ENCODE measurements around the gene UNC13D.
A peak's percentile ranks its signal among the peaks of the same experiment; 100 is the strongest.
"Not testable (repeated sequence)": the region's sequence is repeated elsewhere in the genome, so short reads cannot be mapped to it uniquely, and the experiment has no call there.

UNC13D gene

DNA sequence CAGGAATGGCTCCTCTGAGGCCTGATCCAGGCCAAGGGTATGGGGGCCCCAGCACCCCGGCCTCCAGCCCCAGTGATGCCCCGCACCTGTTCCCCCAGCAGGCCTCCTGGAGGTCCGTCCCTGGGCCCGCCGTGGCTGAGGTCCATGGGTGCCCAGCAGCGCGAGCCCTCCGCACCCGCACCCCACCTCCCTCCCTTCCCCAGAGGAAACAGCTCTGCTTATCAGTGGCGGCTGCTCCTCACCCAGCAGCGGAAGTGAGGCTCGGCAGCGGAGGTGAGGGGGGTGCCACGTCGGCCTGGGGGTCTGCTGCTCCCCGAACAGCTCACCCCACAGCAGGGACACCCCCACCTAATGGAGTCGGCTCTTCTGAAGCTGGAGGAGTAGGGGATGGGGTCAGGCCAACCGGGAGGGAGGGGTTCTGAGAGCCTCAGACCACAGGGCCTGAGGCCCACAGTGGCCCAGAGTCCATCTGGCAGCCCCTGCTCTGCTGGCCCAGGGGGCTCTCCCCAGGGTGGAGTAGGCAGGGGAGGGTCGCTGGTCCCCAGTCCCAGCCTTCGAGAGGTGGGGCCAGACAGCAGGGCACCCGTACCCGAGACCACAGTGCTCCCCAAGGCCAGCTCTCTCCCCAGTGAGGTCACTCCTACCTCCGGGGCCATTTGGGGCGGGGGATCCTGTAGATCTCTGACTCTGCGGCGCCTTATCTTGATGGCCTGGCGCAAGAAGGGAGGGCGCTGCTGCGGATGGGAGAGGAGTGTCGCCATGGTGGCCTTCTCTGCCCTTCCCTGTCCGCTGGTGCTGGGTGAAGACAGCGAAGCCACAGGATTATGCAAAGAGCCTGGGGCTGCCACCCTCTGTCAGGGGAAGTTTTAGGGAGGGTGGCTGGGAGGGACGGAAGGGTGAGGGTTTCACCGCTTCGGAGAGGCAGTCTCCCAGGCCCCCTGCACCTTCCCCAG is at the start of gene UNC13D:
Gene UNC13D (minus strand): TSS at position 828 of the 953 bp plus-strand sequence. CDS start 67 bp downstream, at position 761.
- no peak for DNase-seq

DNA sequence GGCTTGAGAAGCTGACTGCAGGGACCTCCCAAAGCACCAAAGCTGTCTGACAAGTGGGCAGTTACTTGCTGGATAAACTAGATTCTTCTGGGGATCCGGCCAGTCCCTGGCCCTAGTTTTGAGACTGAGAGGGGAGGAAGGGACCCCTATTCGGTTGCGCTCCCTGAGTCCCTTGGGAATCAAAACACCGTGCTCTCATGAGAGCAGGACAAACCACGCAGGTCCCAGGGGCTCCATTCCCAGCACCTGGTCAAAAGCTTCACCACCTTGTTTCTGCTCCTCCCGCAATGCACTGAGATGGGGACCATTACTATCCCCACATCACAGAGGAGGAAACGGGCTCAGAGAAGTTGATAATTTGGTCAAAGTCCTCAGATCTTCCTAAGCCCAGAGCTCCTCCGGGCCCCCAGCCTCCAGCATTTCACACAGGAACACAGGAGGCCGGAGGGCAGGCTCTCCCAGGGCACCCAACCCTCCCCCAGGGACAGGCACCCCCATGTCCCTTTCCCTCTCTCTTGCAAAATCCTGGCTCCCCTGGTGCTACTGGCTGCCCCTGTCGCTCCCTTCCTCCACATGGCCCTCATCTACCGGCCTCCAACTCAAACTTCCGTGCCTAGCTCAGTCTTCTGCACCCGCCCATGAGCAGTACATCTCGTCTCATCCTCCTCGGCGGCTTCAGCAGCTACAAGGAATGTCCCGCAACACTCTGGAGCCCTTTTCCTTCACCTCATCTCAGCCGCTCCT is 49.3 kb upstream of the UNC13D start:
- DNase-seq: no peak

DNA sequence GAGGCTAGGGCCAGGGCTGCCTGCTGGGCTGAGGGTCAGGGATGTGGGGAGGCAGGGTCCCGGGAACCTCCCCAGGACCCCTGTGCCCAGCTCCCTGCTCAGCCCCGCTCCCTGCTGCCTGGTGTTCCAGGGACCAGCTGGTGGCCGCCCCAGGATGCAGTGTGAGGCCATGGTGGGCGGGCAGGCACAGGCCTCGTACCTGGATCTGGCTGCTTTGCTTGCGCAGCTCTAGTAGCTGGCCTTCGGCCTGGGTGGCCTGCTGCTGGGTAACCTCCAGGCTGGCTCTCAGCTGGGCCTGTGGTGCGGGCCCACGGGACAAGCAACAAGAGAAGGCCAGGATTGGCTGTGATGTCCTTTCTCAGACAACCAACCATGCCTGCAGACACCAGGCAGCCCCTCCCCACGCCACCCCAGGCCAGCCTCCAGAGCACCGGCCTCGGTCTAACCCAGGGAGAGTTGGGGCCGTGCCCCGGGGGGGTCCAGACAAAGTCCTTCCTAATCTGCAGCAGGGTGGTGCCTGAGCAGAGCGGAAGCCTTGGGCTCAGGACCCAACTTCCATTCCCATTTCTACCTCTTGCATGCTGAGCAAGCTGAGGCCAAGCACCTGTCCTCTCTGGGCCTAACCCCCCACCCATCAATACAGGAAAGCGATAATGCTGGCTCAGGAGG is 48.5 kb upstream of the UNC13D start:
- DNase-seq: peak in 19 of 56 donors; percentile 13 to 65 (median 42)

DNA sequence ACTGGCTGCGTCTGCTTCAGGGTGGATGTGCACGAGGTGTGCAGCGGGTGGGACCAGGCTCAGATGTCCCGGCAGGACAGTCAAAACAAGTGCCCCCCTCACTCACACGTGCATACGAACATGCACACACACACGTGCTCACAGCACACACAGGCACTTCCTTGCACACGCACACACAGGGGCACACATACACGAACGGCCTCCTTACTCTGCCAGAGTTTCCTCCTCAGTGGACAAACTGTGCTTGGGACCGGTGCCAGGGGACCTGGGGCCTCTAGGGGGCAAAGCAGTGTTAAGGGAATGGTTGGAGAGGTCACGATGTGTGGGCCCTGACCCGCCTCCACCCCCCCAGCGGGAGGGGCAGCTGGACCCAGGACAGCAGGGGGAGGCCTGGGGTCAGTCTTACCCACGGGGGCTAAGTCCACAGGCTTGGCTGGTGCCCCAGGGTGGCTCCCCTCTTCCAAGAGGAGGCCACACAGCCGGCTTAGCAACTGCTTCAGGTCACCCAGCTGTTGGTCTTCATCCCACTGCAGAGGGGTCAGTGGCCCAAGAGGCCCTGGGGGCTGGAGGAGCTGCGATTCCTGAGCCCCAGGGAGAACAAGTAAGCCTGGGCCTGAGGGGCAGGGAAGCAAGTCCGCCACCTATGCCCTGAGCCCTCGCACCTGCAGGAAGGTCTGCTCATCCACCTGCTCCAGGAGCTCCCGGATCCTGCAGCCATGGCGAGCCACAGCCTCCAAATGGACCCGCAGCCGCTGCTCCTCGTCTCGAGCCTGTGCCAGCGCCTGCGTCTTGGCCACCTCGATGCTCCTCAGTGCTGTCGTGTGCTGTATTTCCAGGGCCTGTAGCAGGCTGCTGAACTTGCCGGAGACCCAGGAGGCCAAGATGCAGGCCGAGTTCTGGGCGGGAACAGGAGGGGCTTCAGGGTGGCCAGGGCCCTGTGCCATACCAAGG is 47.7 kb upstream of the UNC13D start:
- DNase-seq: no peak

DNA sequence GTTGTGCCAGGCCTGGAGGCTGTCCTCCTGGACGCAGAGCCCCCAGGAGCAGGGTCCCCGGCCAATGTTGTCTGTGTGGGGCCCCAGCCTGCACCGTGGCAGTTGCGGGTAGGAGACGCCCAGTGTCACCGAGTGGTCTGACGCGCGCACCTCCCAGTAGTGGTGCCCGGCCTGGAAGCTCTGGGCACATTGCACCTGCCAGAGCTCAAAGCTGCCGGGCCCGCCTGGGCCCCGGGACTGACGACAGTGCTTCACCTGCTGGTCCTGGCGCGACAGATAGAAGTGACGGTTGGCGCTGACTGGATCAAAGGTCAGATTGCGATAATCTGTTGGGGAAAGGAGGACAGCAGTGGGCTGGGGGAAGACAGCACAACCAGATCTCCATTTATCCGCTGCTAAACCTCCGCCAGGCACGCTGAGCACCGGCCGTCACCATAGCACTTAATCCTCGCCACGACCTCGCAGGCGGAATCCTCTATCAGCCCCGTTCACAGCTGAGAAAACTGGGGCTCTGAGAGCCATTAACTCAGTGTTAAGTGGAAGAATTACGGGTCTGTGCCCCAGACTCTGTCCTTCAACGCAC is 46.9 kb upstream of the UNC13D start:
- no peak for DNase-seq

DNA sequence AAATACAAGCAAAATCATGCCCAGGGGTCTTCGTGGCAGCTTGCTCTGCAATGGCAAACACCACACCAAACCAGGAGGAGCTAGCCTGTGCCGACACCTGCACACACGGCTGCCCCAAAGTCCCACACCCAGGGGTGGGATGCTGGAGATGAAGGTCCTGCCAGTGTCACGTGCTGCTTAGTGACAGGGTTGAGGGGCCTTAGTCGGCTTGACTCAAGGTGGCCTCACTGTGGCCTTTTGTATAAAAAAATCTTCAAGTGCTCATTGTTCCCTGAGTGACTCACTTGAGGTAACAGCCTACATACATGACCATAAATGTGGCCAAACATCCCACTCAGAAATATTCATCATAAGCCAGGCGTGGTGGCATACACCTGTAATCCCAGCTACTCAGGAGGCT is 45.2 kb upstream of the UNC13D start:
- no peak for DNase-seq

DNA sequence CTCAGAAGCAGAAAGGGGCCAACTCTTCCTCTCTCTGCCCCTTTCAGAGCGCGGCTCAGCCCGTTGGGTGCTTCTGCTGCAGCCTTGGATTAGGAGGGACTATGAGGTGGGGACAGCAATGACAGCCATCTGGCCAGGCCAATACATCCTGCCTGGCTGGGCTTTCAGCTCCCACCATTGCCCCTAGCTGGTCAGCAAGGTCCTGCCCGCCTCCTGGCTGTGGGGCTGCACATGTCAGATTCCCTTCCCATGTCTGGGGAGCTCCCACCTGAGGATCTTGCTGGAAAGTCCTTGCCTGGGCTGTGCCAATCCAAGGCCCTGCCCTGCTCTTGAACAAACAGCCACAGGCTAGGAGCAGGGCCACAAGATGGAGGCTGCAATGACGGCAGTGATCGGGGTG is 44.3 kb upstream of the UNC13D start:
- DNase-seq: no peak

DNA sequence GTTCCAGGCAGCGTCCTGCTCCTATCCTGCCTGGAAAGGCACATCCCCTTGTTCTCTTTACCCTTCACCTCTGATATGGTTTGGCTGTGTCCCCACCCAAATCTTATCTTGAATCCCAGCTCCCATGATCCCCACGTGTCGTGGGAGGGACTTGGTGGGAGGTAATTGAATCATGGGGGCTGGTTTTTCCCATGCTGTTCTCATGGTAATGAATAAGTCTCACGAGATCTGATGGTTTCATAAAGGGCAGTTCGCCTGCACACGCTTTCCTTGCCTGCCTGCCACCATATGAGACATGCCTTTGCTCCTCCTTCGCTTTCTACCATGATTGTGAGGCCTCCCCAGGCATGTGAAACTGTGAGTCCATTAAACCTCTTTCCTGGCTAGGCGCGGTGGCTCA is 41.7 kb upstream of the UNC13D start:
- DNase-seq: not testable (repeated sequence)

DNA sequence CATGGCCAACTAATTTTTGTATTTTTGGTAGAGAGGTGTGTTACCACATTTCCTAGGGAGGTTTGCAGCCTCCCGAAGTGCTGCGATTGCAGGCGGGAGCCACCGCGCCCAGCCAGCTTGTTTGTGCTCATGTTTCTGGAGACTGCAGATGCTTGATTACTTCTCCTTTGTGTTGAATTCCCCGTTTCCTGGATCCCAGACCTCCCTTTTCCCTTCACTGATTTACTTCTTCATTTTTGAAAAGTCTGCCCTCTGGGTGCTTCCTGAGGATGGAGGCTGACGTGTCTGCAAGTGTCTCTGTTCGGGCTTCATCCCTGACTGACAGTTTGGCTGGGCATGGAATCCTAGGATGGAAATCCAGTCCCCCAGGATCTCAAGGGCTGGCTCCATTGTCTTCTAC is 41.2 kb upstream of the UNC13D start:
- no peak for DNase-seq

DNA sequence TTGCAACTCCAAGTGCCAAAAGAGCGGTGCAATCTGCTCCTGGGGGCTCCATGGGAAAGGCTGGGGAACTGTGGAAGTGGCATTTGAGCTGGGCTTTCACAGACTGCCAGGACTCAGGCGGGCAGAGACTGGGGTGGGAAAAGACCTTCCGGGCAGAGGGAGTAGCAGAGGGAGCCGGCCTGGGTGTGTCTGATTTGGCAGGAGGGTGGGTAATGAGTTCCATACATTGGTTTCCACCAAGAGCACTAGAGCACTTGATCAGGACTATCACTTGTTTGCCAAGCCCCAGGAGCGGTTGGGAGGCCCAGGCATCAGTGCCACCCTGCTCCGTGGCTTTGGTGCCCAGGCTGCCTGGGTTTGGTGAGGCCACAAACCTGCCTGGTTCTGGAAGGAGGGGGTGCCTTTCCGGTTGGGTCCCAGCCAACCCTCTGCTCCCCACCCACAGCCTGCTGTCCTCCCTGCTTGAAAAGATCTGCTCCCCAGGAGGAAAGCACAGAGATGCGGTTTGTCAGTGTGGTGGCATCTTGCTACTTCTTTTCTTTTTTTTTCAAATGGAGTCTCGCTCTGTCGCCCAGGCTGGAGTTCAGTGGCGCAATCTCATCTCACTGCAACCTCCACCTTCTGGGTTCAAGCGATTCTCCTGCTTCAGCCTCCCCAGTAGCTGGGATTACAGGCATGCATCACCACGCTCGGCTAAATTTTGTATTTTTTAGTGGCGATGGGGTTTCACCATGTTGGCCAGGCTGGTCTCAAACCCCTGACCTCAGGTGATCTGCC is 37.7 kb upstream of the UNC13D start:
- no peak for DNase-seq

DNA sequence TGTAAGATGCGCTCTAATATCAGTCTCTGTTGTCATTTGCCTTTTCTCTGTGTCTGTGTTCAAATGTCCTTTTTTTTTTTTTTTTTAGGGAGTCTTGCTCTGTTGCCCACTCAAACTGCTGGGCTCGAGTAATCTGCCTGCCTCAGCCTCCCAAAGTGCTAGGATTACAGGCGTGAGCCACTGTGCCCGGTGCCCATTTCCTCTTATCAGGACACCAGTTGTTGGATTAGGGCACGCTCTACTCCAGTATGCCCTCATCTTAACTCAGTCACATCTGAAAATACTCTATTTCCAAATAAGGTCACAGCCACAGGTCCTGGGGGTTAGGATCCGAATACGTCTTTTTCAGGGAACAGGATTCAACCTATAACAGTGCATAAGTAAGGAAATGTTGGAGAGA is 36.1 kb upstream of the UNC13D start:
- no peak for DNase-seq

DNA sequence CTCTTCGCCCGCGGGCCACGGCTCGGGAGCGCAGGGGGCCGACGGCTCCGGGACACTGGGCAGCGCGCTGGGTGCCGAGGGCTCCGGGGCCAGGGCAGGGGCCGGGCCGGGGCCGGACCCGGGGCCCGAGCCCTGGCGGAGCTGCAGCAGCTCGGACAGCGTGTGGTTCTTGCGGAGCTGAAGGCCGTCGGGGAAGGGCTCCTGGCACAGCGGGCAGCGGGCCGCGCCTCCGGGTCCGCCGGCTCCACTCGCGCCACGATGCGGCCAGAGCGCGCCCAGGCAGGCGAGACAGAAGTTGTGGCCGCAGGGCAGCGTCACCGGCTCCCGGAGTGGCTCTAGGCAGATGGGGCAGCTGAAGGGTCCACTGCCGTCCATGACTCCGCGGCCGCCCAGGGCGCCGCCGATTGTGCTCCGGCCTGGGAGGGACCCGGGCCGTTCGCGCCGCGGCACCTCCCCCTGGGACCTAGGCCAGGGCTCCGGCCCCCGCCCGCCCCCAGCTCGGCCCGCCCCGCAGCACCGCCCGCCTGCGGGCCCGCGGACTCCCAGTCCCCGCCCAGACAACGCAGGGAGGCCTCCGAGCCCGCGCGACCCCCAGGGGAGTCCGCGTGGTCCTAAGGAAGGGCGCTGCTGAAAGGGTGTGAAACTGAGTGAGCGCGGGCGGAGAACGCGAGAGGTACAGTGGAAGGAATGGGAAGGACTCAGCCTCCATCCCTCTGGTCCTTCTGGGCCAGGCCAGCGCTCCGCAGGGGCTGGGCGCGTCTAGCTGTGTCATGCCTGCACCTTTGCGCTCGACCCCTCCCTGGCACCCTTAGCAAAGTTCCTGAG is 34.2 kb upstream of the UNC13D start, which contains the start of gene TRIM47:
Gene TRIM47 (minus strand): TSS at position 408 of the 825 bp plus-strand sequence. CDS start 33 bp downstream, at position 375.
- DNase-seq: peak in 45 of 56 donors; percentile 17 to 76 (median 52)

DNA sequence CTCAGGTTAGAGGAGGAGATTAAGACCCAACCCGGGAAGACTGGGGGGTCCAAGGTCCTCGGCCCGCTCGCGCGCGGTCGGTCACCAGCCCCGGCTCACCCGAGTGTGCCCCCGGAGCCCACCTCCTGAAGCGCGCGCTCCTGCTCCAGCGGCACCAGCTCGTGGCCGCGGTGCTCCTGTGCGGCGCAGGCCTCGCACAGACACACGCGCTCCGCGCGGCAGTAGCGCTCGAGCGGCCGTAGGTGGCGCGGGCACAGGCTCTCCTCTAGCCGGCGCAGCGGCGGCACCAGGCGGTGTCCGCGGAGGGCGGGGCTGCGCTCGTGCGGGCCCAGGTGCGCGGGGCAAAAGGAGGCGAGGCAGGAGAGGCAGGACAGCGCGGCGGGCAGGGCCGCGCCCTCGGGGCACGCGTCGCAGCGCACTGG is 33.6 kb upstream of the UNC13D start:
- DNase-seq: peak in 34 of 56 donors; percentile 23 to 74 (median 52)

DNA sequence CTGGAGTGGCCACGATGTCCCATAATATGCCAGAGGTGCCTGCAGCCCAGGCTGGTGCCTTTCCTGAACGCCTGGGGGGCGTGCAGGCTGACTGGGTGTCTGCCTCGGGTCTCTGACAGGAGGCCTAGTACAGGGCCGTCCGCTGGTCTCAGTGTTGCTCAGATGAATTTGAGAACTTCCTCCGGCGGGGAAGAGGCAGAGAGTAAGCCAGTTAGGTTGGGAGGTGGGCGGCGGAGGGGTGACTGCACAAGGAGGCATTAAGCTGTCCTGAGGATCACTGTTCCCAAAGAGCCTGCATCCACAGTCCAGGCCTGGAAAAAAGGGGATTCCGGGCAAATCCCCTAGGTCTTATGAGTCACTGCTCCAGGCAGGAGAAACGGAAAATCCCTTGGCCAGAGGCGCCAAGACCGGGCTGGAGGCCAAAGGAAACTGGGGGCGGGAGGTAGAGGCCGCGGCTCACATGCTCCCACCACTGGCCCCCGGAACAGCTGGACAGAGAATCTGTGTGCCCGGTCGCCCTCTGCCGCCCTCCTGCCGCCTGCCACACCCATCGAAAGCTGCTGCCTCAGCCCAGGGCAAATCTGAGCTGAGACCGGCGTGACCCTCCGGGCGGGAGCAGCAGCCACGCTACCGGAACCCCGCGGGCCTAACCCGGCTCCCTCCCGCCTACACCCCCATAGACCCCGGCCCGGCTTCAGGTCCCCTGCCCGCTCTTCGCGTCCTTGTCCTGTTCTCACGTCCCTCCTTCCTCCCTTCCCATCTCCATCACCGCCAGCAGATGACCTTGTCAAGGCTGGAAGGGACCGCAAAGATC is 32.9 kb upstream of the UNC13D start:
- peak in 54 of 56 donors; percentile 31 to 91 (median 73) for DNase-seq

DNA sequence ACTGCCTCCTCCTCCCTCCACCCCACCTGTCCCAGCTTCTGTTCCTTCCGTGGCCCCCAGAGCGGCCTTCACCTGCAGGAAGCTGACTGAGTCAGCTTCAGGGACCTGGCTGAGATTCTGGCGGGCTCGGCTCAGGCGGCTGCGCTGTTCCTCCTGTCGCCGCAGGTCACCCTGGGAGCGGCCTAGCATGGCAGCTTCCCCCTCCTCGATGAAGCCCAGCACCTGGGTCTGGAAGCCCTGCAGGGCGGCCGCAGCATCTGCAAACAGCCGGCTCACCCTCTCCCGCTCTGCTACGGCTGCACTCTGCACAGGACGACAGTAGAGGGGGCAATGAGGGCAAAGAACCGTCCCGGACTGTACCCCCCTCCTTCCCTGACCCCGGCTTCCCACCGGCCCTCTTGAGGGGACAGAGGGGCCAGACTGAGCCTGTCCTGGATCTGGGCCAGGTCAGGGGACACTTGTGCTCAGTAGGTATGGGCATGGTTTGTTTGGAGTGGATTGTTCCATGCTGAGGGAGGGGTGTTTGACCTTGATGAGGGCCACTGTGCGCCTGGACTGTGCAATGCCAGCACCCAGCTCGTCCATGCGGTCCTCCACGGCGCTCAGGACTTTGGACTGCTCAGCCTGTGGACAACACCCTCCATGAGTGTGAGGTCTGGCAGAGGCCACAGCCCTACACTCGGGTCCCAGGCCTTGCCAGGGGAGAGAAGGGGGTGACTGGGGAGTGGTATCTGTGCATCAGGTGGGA is 32.2 kb upstream of the UNC13D start:
- DNase-seq: peak in 2 of 56 donors; percentile 41 to 48

DNA sequence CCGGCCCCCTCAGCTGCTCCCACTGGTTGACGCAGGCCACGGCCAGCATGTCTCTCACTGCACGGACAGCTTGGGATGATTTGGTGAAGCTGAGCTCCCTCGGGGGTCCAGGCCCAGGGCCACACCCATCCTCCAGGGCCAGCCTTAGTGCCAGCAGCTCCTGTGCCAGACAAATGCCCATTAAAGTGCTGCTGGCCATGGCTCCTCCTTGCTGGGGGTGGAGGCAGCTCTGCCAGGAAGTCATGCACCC is 31.7 kb upstream of the UNC13D start:
- peak in 7 of 56 donors; percentile 47 to 76 (median 64) for DNase-seq

Data from nucleus accumbens (tissue), 56 donors.